Caco-2 (cell line): ENCODE results near the gene ANO10. TPM values are rescaled to one million over a fixed set of nuclear protein-coding genes. Genes with fewer than 3 reads are reported as not detected.

Experiments used
- BruUV-seq: library from RNA; stranded (reverse); fragments of 400-500 nt; replicated peaks from 2 replicates; lab custom pipeline; 2021; lab: Mats Ljungman, UMichigan
- CTCF ChIA-PET: fragments of 300-600 bp; sonication (Branson Sonifier 250); formaldehyde crosslinking; loops from one replicate; lab custom pipeline; 2022; ENCODE audit warnings: antibody characterized with exemption; lab: Charles Lee
- POLR2A ChIA-PET: fragments of 300-600 bp; sonication (Branson Sonifier 250); formaldehyde crosslinking; loops from one replicate; lab custom pipeline; 2022; ENCODE audit warnings: antibody characterized with exemption; lab: Charles Lee
- DNase-seq, 2 experiments: peaks; one replicate each; pipeline versions ENCODE4 v3.0.0 to v3.0.0-alpha.2; 2020 to 2022
- H3K27me3 ChIP-seq: replicated peaks from 2 replicates; pipeline ENCODE4 v1.6.0; 2011; ENCODE audit warnings: low read length; ENCODE audit not compliant: control insufficient read depth, insufficient read depth
- H3K36me3 ChIP-seq: 2 replicates; pipeline ENCODE4 v1.5.1; 2011; ENCODE audit warnings: low read length; ENCODE audit not compliant: control insufficient read depth, insufficient read depth
- H3K4me1 ChIP-seq: fragments of 250-450 bp; sonication (Bioruptor Pico); 2 replicates; pipeline ENCODE4 v1.5.1; 2020; ENCODE audit warnings: mild to moderate bottlenecking
- H3K4me3 ChIP-seq: 2 replicates; pipeline ENCODE4 v1.5.1; 2011; ENCODE audit warnings: low read depth, mild to moderate bottlenecking, control low read depth, low read length
- H3K9me3 ChIP-seq: fragments of 250-450 bp; sonication (Bioruptor Pico); 2 replicates; pipeline ENCODE4 v1.5.1; 2020; ENCODE audit warnings: mild to moderate bottlenecking, moderate library complexity
- H3K27ac Mint-ChIP-seq: one replicate; pipeline ENCODE4 v1.8.0; 2022; ENCODE audit warnings: mixed read lengths; ENCODE audit not compliant: unreplicated experiment
- H3K27me3 Mint-ChIP-seq: one replicate; pipeline ENCODE4 v1.8.0; 2022; ENCODE audit warnings: mixed read lengths; ENCODE audit not compliant: insufficient read depth, unreplicated experiment
- H3K36me3 Mint-ChIP-seq: one replicate; pipeline ENCODE4 v1.8.0; 2022; ENCODE audit warnings: mild to moderate bottlenecking, mixed read lengths; ENCODE audit not compliant: insufficient read depth, unreplicated experiment
- H3K4me1 Mint-ChIP-seq: one replicate; pipeline ENCODE4 v1.8.0; 2022; ENCODE audit warnings: low read depth, mixed read lengths; ENCODE audit not compliant: unreplicated experiment
- H3K4me3 Mint-ChIP-seq: one replicate; pipeline ENCODE4 v1.8.0; 2022; ENCODE audit warnings: mild to moderate bottlenecking, moderate library complexity, mixed read lengths; ENCODE audit not compliant: unreplicated experiment
- H3K9me3 Mint-ChIP-seq: one replicate; pipeline ENCODE4 v1.8.0; 2022; ENCODE audit warnings: mixed read lengths; ENCODE audit not compliant: unreplicated experiment
- CTCF ChIP-seq, 2 experiments: fragments of 200-600 bp in 1 of 2; IDR thresholded peaks; 1 replicate in 1 of 2; 2 replicates in 1 of 2; pipeline versions ENCODE4 v1.5.1 to v1.8.0; 2011 to 2022; ENCODE audit warnings: antibody characterized with exemption in 1 of 2, control low read depth in 1 of 2, inconsistent platforms in 1 of 2, low read depth in 1 of 2, low read length in 1 of 2, mild to moderate bottlenecking in 1 of 2, moderate library complexity in 1 of 2; ENCODE audit not compliant: insufficient read depth in 1 of 2, severe bottlenecking in 1 of 2, unreplicated experiment in 1 of 2
- intact Hi-C: fragments of 100-400 bp; cut with micrococcal nuclease; formaldehyde crosslinking; loops from one replicate; pipeline ENCODE4 v1.10.0; 2022; ENCODE audit not compliant: unreplicated experiment
- total RNA-seq: library from RNA; stranded (reverse); gene quantifications from 2 replicates; pipeline ENCODE4 v1.2.3, GENCODE V29; 2022

Gene ANO10
- total RNA-seq, 1 experiment from 2014 or later = 24.1 TPM

GRCh38 chr3:43345877-43346276 is 275.9 kb downstream of the ANO10 start:
- Histone ChIP-seq H3K36me3 (peaks cover 2% of the 10 kb centered on the region; the same call in 1 of the 2 replicates), H3K27me3 (no peaks in the 10 kb centered on the region), H3K4me1 (no peaks in the 10 kb centered on the region), H3K4me3 (no peak overlapping the region), H3K9me3 (no peaks in the 10 kb centered on the region)
- Mint-ChIP-seq H3K27me3 (no peaks in the 10 kb centered on the region), H3K9me3 (peaks cover under 1% of the 10 kb centered on the region), H3K4me3 (no peak overlapping the region), H3K4me1 (no peaks in the 10 kb centered on the region), H3K36me3 (peaks cover 80% of the 10 kb centered on the region), H3K27ac (no peak overlapping the region)
- intact Hi-C loops = no loop called here
- BruUV-seq = no TSS peak
- TF ChIP-seq CTCF (IDR thresholded peaks at IDR 0.05; ENCODE audit: insufficient read depth in 1 of 2, low read depth in 1 of 2, low read length in 1 of 2, severe bottlenecking in 1 of 2, unreplicated experiment in 1 of 2) = no peak
- ChIA-PET CTCF (no interaction called here), POLR2A (no interaction called here)
- DNase-seq = no peak

GRCh38 chr3:43345246-43345645 is 276.6 kb downstream of the ANO10 start:
- no peaks in the 10 kb centered on the region for H3K4me1 Mint-ChIP-seq
- no peak for TF ChIP-seq CTCF (IDR thresholded peaks at IDR 0.05; ENCODE audit: insufficient read depth in 1 of 2, low read depth in 1 of 2, low read length in 1 of 2, severe bottlenecking in 1 of 2, unreplicated experiment in 1 of 2)
- peak overlapping the region; percentile 10 for H3K27ac Mint-ChIP-seq
- H3K9me3 Mint-ChIP-seq = no peaks in the 10 kb centered on the region
- no peak for DNase-seq
- intact Hi-C loops = no loop called here
- peaks cover 80% of the 10 kb centered on the region for H3K36me3 Mint-ChIP-seq
- H3K4me3 ChIP-seq = no peak overlapping the region
- H3K4me1 ChIP-seq = no peaks in the 10 kb centered on the region
- H3K36me3 ChIP-seq = peaks cover 2% of the 10 kb centered on the region; the same call in 1 of the 2 replicates
- no TSS peak for BruUV-seq
- H3K27me3 ChIP-seq = no peaks in the 10 kb centered on the region
- POLR2A ChIA-PET = no interaction called here
- CTCF ChIA-PET = no interaction called here
- H3K27me3 Mint-ChIP-seq = no peaks in the 10 kb centered on the region
- no peaks in the 10 kb centered on the region for H3K9me3 ChIP-seq
- H3K4me3 Mint-ChIP-seq = no peak overlapping the region

- Mint-ChIP-seq H3K4me3 (no peak overlapping the region), H3K4me1 (no peaks in the 10 kb centered on the region), H3K27me3 (no peaks in the 10 kb centered on the region), H3K36me3 (peaks cover 80% of the 10 kb centered on the region), H3K9me3 (no peaks in the 10 kb centered on the region), H3K27ac (no peak overlapping the region)
- Histone ChIP-seq H3K4me1 (no peaks in the 10 kb centered on the region), H3K36me3 (peaks cover 2% of the 10 kb centered on the region; the same call in 1 of the 2 replicates), H3K27me3 (no peaks in the 10 kb centered on the region), H3K9me3 (no peaks in the 10 kb centered on the region), H3K4me3 (no peak overlapping the region)
- no peak for TF ChIP-seq CTCF (IDR thresholded peaks at IDR 0.05; ENCODE audit: insufficient read depth in 1 of 2, low read depth in 1 of 2, low read length in 1 of 2, severe bottlenecking in 1 of 2, unreplicated experiment in 1 of 2)
- intact Hi-C loops = no loop called here
- no TSS peak for BruUV-seq
- ChIA-PET CTCF (no interaction called here), POLR2A (no interaction called here)
- DNase-seq = no peak
Measured at GRCh38 chr3:43344520-43344919, 277.3 kb downstream of the ANO10 start.
